ENCODE data around the gene CGB8.
"Not testable (repeated sequence)": the region's sequence is repeated elsewhere in the genome, so short reads cannot be mapped to it uniquely, and the experiment has no call there.

- not testable (repeated sequence) for TF ChIP-seq CTCF, POLR2A, POLR2AphosphoS5 (IDR thresholded peaks at IDR 0.05)
Measured at GRCh38 chr19:49050376-49051033, 1.6 kb upstream of the CGB8 start.

Data from upper lobe of left lung (tissue), 4 donors.